ENCODE data around the gene KCNE5.

- TF ChIP-seq CTCF (IDR thresholded peaks at IDR 0.05; ENCODE audit: low read depth, low read length) = no peak
- no peak for TF ChIP-seq EZH2phosphoT487 (IDR thresholded peaks at IDR 0.05; ENCODE audit: low read depth)
These were observed 5.2 kb downstream of the KCNE5 start for GRCh38 chrX:109619771-109620170.
